NOMO-1 treated with dmso at 0.1 percent for 144 hours (cell line): ENCODE data around the gene CNN2.

Experiments
- DNase-seq: peaks from one replicate; lab custom pipeline; 2025; ENCODE audit not compliant: unreplicated experiment; lab: John Stamatoyannopoulos, UW

CNN2 gene

DNA sequence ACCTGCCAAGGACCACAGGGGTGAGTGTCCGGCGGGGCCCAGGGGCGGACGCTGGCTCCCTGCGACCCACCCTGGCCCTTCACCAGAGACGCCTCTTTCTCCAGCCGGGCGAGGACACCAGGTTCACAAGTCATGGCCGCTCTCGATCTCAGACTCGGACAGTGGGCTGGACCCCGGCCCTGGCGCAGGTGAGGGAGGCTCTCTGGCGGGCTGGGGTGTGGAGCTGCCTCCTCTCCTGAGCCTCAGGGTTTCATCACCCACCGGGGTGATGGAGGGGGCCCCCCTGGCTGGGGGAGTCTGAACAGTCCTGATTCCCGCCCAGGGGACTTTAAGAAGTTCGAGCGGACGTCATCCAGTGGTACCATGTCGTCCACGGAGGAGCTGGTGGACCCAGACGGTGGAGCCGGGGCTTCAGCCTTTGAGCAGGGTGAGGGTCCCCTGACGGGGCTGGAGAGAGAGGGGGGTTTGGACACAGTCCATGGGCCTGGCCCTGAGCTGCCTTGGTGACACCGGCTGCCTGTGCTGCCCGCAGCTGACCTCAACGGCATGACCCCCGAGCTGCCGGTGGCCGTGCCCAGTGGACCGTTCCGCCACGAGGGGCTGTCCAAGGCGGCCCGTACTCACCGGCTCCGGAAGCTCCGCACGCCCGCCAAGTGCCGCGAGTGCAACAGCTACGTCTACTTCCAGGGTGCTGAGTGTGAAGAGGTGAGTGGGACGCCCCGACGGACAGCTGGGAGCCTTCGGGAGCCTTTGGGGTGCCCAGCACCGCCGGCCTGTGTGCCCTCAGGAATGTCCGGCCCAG is 54.2 kb downstream of the CNN2 start:
- no peak for DNase-seq

- DNase-seq, result no peak
These were observed 55.1 kb downstream of the CNN2 start for GRCh38 chr19:1081301-1082164.

DNA sequence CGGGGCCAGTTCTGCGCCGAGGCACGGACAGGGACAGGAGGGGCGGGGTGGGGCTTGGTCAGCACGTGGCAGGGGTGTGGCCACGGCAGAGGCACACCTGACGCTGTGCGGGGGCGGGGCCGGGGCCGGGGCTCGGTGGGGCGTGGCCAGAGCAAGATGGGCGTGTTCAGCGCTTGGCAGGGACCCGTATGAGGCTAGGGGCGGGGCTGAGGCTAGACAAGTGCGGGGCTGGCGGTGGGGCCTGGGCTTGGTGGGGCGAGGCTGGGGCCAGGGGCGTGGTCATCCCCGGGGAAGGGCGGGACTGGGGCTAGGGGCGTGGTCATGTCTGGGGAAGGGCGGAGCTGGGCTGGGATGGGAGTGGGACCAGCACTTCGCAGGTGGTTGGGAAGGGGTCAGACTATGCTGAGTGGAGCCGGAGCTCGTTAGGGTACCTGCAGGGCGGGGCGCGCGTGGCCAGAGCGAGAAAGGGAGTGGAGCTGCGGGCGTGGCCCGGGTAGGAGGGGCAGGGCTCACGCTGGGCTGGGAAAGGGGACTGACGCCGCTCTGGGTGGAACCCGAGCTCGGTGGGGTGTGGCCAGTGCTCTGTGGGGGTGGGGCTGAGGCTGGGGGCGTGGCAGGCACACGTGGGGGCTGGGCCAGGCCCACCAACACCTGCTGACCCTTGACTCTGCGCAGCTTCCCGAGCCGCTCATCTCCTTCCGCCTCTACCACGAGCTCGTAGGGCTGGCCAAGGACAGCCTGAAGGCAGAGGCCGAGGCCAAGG is 55.9 kb downstream of the CNN2 start:
- peak; percentile 36 for DNase-seq

GRCh38 chr19:1082928-1083816 is 56.8 kb downstream of the CNN2 start:
- DNase-seq, result no peak

- DNase-seq, result no peak
These were observed 57.8 kb downstream of the CNN2 start for GRCh38 chr19:1084024-1084868.

GRCh38 chr19:1085053-1085658 is 58.7 kb downstream of the CNN2 start:
- no peak for DNase-seq

- DNase-seq, result no peak
These were observed 59.5 kb downstream of the CNN2 start for GRCh38 chr19:1085676-1086442.

DNA sequence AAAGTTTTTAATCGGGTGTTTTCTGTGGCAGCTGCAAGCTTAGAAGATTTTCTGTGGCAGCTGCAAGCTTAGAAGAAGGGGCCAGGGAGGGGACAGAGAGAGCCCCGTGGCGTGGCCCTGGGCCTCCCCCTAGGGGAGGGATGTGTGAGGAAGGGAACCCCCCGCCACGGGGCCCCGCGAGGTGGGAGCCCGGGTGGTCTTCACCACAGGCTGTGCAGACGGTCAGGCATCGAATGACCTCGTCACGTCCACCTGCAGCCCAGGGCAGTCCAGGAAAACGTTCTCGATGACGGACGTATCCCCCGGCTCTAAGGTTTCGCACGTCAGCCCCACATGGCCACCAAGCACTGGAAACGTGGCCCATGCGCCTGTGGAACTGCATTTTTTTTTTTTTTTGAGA is 60.2 kb downstream of the CNN2 start:
- DNase-seq, result no peak

GRCh38 chr19:1087813-1088415 is 61.5 kb downstream of the CNN2 start:
- DNase-seq, result peak; percentile 87

- no peak for DNase-seq
These were observed 62.1 kb downstream of the CNN2 start for GRCh38 chr19:1088416-1089010.
